Activated T-helper 9 cell treated with anti-CD3 and anti-CD28 coated beads, Interleukin-2, amount 50 U/mL, for 16 hours (primary cell): ENCODE measurements around the gene DAZAP2.
"Not testable (repeated sequence)": the region's sequence is repeated elsewhere in the genome, so short reads cannot be mapped to it uniquely, and the experiment has no call there.

ENCODE experiments used
- DNase-seq: peaks from one replicate; pipeline ENCODE4 v3.0.0-alpha.2; 2020; ENCODE audit warnings: low read depth

The DAZAP2 gene

GRCh38 chr12:51247523-51248206, 9.0 kb downstream of the DAZAP2 start:
- DNase-seq = no peak

- DNase-seq = no peak
Observed at GRCh38 chr12:51253276-51253675, 14.7 kb downstream of the DAZAP2 start.

- DNase-seq = no peak
Observed at GRCh38 chr12:51254536-51254935, 15.9 kb downstream of the DAZAP2 start.

- not testable (repeated sequence) for DNase-seq
Observed at GRCh38 chr12:51259600-51259999, 21.0 kb downstream of the DAZAP2 start.

GRCh38 chr12:51262758-51263177, 24.1 kb downstream of the DAZAP2 start:
- no peak for DNase-seq

- DNase-seq = no peak
Observed at GRCh38 chr12:51263341-51263740, 24.7 kb downstream of the DAZAP2 start.

- DNase-seq = no peak
Observed at GRCh38 chr12:51264297-51264696, 25.7 kb downstream of the DAZAP2 start.

- no peak for DNase-seq
Observed at GRCh38 chr12:51265024-51265423, 26.4 kb downstream of the DAZAP2 start.

- DNase-seq = peak; percentile 34
Observed at GRCh38 chr12:51269174-51270066, 30.8 kb downstream of the DAZAP2 start.

- DNase-seq = peak; percentile 27
Observed at GRCh38 chr12:51270067-51270950, 31.7 kb downstream of the DAZAP2 start, which contains the start of gene SMAGP. Gene SMAGP, minus strand, starts transcription at chr12:51270415. Its CDS starts 1,137 bp downstream, at chr12:51269278.

- DNase-seq = no peak
Observed at GRCh38 chr12:51270951-51271518, 32.4 kb downstream of the DAZAP2 start.

- not testable (repeated sequence) for DNase-seq
Observed at GRCh38 chr12:51272810-51273209, 34.2 kb downstream of the DAZAP2 start.

GRCh38 chr12:51275088-51275487, 36.5 kb downstream of the DAZAP2 start:
- DNase-seq = no peak

GRCh38 chr12:51281202-51281924, 42.7 kb downstream of the DAZAP2 start:
- no peak for DNase-seq

GRCh38 chr12:51285843-51286242, 47.2 kb downstream of the DAZAP2 start:
- DNase-seq = no peak

- not testable (repeated sequence) for DNase-seq
Observed at GRCh38 chr12:51291603-51292513, 53.2 kb downstream of the DAZAP2 start.
